Dermis blood vessel endothelial cell (primary cell): ENCODE data around the gene NKX2-1. TPM values are rescaled to one million over a fixed set of nuclear protein-coding genes. Genes with fewer than 3 reads are reported as not detected.
A peak's percentile ranks its signal among the peaks of the same experiment; 100 is the strongest.
"Not testable (repeated sequence)": the region's sequence is repeated elsewhere in the genome, so short reads cannot be mapped to it uniquely, and the experiment has no call there.

ENCODE experiments used
- DNase-seq: peaks from one replicate; pipeline ENCODE4 v3.0.0; 2010
- total RNA-seq: library from RNA; depleted of rRNA; stranded (reverse); fragments of >200 nt; gene quantifications from 2 replicates; pipeline ENCODE4 v1.2.3, GENCODE V29; 2014

NKX2-1 gene
- total RNA-seq = not detected in 2 replicates

DNA sequence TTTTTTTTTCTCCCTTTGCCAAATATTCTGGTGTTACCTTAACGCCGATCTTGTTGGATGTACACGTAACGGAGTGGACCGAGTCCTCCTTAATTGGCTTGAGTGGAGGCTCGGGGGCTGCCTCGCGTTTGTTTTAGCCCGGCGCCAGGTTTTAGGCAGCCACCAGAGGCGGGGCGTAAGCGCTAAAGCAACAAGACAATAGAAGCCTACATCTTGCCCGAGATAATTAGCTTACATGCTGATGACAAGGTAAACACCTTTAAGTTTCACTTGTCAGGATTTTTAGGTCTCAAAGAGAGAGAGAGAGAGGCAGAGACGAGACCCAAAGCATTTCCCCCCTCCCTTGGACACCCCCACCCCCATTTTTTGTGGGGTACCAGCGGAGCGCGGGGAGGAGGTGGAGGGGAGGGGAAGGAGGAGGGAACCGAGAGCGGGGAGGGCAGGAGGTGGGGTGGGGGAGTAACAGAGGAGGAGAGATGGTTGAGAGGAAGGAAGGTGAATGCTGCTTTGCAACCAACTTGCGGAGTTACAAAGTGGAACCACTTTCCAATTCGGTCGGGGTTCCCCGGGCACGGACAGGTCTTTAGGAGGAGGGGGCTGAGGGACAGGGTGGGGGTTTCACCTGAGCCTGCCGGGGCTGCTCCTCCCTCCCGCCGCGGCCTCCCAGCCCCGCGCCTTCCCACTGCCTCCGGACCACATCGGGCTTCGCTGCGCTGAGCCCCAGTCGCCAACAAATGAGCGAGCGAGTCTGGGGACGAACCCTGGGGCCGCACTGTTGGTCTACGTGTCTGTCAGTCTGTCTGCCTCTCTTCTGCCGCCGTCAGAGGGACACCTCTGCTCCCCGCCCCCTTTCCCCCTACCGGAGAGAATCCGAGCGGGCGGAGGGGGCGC, at the start of gene NKX2-1:
Gene NKX2-1, minus strand, starts transcription at position 802 of the 891 bp plus-strand sequence. Its CDS starts 103 bp downstream, at position 699.
- DNase-seq = no peak

DNA sequence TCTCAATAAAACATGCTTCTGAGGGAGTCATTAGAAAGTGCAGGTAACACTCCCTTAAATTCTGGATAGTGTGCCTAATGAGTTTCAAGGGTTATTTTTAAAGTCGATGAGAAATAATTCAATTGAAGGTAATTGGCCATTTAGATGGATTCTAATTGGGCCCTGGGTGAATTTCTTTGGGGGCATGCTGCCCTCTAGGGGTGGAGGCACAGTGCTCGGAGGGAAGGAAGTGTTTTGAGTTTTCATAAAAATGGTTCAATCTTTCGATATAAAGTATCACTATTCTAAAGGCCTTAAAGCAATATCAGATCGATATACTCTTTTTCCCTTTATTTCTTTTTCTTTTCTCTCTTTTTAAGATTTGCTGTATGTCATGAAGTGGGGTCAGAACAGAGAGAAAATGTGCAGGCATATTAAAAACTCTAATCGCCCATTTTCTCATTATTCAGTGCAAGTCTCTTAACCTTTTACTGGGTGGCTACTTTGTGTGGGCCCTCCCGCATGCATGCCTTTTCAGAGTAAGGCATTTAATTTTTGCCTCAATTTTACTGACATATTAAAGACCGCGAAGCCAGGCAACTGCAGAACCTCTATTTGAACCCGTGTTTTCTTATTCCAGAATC, 36.9 kb upstream of the NKX2-1 start:
- peak; percentile 49 for DNase-seq

DNA sequence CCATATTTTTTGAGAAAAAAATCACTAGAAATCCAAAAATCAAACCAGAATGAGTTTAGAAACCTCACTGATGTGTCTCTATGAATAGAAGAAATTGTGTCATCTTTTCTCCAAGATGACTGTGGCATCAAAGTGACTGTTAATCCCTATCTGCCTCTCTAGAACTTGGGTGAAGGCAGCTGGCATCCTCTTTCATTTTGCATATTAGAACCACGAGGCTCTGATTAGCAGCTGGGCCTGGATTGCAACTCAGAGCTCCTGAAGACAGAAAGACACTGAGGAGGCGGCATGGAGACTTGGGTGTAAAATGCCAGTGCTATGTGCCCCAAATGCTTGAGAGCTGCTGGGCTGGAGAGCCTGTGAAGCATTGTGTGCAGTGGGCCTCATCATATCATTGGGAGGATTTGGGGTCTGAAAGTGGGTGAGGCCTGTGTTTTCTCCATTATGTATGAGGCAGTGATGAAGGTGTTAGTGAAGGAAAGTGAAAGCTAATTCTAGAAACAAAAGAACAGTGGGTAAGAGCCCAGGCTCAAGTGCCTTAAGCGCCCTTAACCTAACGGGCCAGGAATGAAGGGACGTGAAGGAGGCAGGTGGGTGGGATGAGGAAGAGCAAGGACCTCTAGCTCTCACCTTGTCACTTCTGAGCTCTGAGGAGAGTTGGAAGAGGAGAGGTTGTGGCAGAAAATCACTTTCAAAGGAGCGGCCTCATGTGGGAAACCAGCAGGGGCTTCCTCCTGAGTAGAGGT, 36.1 kb upstream of the NKX2-1 start:
- no peak for DNase-seq

DNA sequence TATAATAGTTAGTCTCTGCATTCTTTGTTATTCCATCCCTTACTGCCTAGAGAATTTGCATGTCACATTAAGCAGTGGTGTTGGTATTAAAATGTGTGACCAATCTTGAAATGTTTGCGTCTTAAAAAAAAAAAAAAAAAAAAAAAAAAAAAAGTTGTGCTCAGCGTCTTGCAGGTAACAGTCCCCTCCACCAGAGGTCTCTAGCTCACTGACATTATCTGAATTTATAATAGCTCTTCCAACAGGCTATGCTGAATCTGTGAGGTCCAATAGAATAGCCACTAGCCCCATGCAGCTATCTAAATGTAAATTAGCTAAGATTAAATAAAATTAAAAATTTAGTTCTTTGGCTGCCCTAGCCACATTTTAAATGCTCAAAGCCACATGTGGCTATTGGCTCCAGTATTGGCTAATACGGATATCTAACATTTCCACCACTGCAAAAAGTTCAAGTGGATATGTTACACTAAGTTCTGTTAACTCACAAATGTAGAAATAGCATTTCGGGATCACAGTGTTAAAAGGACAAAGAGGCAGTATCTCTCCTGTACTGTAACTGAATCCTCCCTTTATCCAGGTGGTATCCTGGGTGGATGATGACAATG, 33.7 kb upstream of the NKX2-1 start:
- peak; percentile 69 for DNase-seq

DNA sequence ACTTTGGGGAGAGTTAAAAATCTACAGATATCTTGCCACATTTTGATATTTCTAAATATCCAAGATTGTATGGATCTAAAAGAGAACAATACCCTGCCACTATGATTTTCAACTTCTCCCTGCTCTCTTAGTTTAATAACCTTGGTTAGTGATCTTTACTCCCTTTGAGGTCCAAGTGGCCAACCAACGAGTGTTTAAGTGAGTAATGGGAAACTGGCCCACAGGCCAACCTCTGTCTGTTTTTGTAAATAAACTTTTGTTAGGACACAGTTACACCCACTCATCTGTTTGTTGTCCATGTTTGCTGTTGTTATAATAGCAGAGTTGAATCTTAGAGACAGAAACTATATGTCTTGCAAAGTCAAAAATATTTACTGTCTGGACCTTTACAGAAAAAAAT, 30.9 kb upstream of the NKX2-1 start:
- no peak for DNase-seq

DNA sequence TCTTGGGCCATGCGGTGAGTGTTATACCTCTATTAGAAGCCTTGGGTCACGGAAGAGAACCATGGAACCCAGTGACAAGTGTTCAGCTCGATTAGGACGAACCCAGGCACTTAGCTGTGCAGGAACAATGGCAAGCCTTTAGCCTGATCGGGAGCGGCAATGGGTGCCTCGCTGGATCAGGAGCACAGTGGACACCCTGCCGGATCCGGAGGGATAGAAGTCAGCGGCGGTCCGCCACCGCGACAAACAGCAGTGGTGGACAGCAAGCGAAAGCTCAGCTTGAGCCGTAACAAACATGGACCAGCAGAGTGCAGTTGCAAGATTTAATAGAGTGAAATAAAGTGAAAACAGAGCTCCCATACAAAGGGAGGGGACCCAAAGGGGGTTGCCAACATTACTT, 24.2 kb upstream of the NKX2-1 start:
- not testable (repeated sequence) for DNase-seq

DNA sequence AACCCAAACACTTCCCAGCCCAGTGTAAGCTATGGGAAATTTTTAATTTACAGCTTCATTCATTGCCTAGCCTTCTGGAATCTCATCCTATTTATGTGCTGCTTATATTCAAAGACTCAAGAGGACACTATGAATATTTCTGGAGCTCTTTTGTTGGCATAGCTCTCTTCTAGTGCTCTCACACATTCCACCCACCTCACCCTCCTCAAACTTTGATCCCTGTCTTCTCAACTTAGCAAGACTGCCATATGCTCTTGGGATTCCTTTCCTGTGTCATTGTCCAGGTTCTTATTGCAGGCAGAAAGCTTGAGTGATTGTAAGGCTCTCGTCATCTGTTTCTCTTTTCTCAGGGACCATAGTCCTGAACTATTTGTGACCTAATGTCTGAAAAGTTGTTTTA, 18.0 kb upstream of the NKX2-1 start:
- no peak for DNase-seq

DNA sequence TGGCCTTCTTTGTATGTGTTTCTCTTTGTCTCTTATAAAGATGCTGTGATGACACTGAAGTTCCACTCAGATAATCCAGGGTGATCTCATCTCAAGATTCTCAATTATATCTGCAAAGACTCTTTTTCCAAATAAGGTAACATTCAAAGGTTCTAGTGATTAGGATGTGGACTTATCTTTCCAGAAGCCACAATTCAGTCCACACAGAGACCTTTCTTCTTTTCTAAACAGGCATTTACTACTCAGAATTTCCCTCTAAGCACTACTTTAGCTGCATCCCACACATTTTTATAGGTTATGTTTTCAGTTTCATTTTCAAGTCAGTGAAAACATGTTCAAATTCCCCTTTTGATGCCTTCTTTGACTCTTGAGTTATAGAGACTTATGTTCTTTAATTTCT, 9.0 kb upstream of the NKX2-1 start:
- DNase-seq = no peak

DNA sequence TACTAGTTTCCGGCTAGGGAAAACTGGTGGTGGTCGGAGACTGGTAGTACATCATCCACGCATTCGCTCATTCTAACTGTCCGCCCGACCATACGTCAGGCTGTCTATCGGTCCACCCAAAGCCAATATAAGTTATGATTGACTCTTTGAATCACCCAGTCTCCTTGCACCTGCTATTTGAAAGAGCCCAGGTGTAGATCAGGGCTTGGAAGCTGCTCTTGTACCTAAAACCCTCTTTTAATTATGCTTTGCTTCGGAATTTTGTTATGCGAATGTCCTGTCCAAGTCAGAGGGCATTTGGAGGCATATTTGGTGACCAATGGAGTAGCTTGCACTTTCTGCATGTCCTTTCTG, 5.7 kb upstream of the NKX2-1 start:
- no peak for DNase-seq

DNA sequence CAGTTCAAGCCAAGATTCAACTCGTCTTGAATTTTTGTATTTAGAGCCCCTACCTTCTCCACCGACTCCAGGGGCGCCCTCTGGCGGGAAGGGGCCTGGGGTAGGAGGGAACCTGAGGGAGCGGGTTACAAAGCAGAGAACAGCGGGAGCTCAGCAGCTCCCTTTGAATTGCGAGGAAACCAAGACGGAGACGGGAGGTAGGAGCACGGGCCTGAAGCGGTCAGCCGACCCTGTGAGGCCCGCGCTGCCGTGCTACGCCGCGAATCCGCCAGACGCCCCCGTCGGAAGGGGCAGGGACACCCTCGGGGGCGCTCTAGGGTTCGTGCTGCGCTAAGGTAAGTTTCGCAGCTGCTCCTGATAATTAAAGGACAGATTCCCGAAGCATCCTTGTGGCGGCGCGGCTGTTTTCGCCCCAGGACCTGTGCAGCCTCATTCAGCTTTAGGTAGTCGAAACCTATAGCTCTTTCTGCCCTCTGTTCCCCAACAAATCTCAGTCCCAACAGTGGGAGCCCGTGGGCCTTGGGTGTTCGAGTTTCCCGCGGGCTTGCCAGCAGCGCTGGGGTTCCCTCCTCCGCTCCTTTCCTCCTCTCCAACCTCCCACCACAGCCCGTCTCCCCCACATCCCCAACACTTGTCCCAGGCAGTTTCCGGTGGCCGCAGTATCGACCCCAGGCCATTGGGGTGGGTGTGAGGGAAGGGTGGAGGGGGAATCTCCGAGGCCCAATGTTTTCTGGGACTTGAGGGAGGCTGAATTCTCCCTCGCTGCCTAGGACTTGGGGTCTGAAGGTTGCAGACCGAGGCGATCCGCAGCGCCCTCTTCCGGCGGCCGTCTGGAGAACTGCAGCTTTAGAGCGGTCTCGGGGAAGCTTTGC, 5.1 kb upstream of the NKX2-1 start:
- DNase-seq = peak; percentile 28

DNA sequence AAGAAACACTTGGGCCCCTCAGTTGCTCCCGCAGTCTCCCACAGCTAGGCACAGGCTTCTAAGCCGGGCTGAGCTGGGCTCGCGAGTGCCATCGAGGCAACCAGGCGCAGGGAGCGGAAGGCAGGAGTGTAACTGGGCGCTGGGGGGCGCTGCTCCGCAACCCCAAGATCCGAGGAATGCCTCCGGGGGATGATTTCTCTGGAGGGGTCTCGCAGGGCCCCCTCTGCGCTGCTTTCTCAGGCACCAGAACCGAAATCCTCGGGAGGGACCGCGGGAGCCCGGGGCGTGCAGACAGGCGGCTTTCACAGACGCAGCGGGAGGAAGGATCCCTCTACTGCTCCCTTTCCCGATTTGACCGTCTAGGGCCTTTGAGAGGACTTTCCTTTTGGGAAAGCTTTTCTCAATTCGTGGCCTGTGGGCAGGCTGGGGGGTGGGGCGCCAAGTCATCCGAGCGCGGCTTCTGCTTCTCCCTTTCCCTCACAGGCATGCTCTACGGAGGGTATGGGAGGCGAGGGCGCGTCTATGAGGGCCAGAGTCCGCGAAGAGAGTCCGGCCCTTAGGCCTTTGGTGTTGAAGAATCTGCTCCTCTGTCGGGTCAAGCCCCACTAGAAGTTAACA, 4.3 kb upstream of the NKX2-1 start:
- no peak for DNase-seq

DNA sequence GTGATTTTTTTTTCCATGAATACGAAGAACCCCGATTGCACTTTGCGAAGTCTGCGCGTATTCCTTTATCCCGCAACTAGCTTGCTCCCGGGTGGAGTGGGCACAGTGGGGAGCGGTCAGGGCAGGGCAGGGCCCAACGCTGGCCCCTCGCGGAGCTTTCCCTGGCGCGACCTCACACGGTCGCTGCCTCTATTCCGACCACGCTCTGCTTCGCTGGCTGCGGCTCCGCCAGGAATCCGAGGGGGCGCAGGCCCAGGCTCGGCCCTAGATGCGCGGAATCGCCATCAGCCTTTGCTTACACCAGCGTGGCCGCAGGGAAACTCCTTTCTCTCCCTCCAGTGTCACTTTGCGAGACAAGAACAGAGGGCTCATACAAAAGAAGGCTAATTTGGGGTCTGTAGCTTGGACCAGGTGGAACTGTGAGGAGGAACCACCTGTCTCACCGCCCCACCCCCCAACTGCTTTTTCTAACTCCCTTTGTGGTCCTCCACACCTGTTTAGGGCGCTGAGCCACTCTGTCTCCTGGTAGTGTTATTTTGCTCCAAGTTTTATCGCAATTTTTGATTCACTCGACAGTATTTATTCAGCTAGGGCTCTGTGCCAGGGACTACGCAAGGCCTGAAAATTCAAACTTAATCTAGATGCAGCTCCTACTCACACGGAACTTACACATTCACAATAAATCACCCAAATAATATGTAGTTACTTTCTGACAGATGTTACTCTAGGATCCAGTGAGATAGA, 3.1 kb upstream of the NKX2-1 start:
- DNase-seq = no peak

DNA sequence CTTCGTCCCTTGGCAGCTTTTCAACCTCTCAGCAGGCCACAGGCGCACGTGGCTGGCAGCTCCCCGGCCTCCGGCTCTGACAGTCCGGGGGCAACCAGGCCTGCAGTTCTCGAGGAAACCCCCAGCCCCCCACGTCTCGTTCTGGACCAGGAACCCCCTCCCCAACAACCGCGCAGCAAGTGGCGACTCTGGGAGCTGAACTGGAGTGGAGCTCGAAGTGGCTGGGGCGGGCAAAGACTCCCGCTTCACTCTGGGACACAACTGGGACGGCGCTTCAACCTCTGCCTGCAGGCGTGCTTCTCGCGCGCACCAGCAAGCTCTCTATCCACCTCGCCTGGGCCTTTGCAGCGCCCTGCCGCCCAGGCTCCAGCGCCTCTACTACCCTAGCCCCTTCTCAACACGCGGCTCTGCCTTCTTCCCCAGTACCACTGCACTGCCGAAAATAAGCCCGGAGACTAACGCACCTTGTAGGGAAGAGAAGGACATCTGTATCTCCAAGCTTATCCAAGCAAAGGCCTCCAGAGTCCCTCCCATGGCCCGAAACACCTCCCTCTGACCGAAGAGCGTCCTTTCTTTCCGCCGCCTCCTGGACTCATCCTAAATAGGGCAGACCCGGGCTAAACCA, 2.4 kb upstream of the NKX2-1 start:
- DNase-seq = no peak

DNA sequence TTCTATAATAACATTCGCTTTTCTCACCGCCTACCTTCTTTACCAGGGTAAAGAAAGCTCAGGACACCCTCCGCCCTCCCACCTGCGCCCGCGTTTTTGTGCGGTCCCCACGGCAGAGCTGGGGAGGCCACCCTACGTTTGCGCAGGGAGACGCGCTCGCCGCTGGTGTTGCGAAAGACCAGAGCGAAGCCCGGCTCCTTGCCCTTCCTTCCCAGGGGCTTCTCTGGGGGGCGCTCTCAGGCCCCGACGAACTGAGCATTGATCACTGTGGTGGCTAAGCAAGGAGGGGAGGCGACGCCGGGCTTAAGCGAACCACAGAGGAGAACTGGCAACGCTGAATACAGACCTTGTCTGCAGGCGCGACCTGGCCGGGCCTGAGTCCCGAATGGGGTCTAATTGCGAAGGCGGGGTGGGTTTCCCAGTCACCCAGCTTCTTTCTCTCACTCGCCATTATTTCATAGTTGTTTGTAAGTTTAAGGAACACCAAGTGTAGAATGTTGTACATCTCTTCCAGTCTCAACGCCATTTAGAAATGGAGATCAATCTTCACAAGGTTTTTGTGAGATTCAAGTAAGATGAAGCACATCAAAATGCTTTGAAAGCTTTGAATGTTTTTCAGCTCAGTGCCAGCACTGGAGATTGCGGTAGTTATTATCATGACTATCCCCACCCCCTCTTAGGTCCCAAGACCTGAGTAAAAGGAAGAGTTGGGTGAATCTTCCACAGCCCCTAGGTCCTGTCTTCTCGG, 1.7 kb upstream of the NKX2-1 start:
- DNase-seq = no peak

DNA sequence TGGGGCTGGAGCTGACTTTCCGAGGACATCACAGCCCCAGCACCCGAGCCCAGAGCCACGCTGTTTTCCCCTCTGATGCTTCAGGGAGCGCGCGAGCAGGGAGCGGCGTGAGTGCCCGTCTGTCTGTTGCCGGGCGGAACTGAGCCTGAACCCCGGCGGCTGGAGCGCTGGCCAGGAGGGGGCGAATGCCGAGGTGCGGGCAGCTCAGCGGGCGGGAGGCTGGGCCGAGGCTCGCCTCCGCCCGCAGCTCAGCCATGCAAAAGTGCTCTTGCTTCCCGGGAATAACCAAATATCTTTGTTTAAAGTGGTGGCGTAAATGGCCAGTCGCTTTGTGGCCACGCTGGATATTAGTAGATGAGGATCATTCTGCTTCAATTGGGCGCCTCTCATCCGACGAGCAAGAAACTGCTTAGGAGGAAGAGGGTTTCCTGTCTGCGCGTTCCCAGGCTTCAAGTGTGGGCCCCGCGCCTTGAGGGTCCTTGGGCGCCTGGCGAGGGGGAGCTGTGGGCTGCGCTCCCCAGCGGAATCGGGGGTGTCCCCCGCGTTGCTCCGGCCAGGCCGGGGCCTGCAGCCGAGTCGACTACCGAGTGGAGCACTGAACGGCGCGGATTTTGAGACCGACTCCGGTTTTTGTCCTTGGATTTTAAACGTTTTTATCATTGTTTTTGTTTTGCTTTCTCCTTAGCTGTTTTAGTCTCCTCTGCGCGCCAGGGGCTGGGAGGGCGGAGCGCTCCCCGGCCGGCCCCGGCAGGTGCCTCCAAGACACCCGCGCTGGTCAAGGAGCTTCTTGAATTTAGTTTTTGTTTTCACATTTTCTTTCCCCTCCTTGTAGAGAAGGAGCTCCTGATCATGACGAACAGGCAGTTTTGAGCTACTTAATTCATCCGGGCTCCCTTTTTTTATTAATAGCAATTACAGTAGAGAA, 831 bp upstream of the NKX2-1 start:
- peak; percentile 35 for DNase-seq

DNA sequence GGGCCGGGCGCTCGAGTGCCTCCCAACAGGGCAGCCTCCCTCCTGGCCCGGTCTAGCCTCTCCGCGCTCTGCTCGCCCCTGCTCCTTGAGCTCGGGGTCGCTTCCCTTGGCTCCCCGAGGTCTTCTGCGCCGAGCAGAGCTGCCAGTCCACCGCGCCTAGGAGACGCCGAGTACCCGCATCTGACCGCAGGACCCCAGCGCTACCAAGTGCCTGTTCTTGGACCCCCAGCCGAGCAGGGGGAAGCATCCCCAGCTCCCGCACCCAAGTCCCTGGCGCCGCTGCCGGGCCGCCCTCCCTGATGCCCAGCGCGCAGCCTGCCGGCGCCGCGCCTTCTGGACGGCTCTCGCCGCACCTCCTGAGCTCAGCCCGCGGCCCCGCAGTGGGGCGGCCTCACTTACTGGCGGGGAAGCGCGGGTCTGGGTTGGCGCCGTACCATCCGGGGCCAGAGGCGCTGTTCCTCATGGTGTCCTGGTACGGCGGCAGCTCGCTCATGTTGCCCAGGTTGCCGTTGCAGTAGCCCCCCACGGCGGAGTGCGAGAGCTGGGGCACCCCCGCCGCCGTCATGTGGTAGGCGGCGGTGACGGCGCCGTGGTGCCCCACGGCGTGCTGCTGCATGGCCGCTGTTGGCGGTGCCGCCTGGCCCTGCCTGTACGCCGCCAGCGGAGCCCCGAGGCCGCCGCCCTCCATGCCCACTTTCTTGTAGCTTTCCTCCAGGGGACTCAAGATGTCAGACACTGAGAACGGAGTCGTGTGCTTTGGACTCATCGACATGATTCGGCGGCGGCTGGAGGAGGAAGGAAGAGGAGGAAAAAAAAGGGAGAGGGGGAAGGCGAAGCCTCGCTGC, 1.2 kb downstream of the NKX2-1 start:
- DNase-seq = no peak

DNA sequence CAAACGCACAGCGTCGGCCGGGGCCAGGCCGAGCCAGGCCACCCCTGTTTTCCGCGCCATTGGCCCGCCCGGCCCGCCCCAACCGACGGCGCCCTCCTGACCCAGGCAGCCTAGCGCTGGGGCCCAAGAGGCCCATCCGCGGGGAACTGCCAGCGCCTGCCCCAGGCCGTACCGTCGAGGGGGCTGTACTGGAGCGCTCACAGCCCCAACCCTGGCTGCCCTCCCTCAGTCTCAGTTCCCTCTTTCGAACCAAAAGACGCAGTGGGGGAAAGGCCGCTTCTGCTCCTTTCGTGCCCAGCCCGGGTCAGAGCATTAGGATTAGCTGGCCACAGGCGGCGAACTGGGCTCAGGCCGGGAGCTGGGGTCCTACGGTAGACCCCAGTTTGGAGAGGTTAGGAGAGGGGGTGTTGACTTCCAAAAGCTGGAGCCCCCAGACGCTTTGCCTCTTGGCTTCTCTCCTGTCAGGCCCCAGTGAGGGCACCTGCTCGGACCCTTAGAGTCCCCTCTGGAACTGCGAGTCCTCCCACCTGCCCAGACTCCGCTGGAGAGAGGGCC, 1.9 kb downstream of the NKX2-1 start:
- no peak for DNase-seq
